ES-I3 (cell line): ENCODE data around the gene ATRX.
"Not testable (repeated sequence)": the region's sequence is repeated elsewhere in the genome, so short reads cannot be mapped to it uniquely, and the experiment has no call there.

Experiments used
- H3K36me3 ChIP-seq: 2 replicates; pipeline ENCODE4 v1.6.1; 2013; ENCODE audit warnings: mild to moderate bottlenecking, low read length, control low read depth, moderate library complexity; ENCODE audit not compliant: insufficient read depth
- H3K4me1 ChIP-seq: 2 replicates; pipeline ENCODE4 v1.6.1; 2013; ENCODE audit warnings: mild to moderate bottlenecking, control low read depth, low read length; ENCODE audit not compliant: insufficient read depth
- H3K9ac ChIP-seq: 2 replicates; pipeline ENCODE4 v1.6.1; 2013; ENCODE audit warnings: low read depth, mild to moderate bottlenecking, low read length, moderate library complexity
- H3K9me3 ChIP-seq: 2 replicates; pipeline ENCODE4 v1.6.1; 2013; ENCODE audit warnings: mild to moderate bottlenecking, low read length, moderate library complexity; ENCODE audit not compliant: control insufficient read depth, insufficient read depth

ATRX gene

DNA sequence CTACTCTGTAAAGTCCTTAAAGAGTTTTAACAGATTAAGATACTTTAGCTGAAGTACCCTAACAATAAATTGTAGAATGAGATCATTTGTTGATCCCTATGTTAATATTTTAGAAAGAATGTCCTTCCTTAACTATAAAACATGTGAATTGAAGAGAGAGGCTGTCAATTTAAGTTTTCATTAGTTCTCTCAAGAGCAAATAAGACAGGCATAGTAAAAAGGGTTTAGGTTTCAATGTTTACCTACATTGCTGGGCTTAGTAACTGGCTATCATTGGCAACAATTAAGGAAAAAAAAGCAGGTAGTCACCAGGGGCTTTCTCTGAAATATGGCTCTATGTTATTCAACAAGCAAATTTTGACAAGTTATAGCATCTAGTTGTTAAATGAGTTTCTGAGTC is 91.5 kb downstream of the ATRX start:
- no peaks in the 10 kb centered on the region for H3K9me3 ChIP-seq
- no peaks in the 10 kb centered on the region for H3K36me3 ChIP-seq
- no peak overlapping the region for H3K9ac ChIP-seq
- H3K4me1 ChIP-seq, result no peaks in the 10 kb centered on the region

DNA sequence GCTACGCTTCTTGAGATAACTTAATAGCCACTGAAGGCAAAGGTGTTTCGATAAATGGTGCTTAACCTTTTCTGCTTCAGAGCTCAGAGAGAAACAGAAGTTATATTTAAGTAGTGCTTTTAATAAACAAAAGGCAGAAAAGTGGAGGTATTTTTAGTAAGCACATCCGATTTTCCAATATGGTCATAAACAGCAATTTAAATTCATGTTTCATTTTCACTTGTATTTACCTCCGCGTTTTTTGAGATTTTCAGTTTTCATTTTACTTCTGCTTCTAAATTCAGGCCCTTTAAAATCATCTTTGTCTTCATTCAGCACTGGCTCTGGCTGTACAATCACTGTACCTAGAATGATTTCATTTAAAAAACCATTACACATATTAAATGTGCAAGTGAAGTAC is 92.4 kb downstream of the ATRX start:
- no peaks in the 10 kb centered on the region for H3K36me3 ChIP-seq
- H3K9me3 ChIP-seq, result no peaks in the 10 kb centered on the region
- no peak overlapping the region for H3K9ac ChIP-seq
- no peaks in the 10 kb centered on the region for H3K4me1 ChIP-seq

DNA sequence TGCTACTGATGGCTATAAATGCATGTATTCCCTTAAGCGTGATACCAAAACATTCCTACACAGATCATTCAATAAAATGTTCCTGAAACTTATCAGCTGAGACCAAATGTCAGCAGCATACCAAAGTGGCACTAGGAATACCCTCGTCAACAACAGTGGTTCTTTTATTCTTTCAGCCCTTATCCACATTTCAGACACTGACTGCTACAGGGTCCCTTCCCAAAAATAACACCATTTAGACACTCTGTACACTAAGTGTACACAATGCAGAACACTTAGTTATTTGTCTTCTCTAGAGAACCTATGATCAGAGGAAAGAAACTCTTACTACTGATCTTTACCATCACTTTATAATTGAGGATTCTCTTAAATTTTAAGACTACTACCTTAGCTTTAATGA is 94.1 kb downstream of the ATRX start:
- Histone ChIP-seq H3K4me1 (no peaks in the 10 kb centered on the region), H3K9ac (no peak overlapping the region), H3K36me3 (no peaks in the 10 kb centered on the region), H3K9me3 (no peaks in the 10 kb centered on the region)

DNA sequence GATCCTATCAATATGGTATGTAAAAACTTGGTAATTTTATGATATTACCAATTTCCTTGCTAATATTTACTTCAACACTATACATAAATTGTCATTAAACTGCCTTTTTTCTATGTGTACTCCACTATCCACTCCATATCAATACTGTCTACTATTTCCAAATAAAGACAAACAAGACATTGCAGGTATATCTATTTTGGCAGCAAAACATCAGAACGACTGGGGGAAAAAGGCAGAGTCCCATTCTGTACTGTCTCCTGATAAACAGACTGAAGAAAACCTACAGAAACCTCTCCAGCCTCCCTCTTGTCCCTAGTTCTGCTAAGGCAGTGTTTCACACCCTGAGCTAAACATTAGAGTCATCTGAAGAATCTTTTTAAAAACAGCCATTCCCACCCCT is 96.6 kb downstream of the ATRX start:
- Histone ChIP-seq H3K9me3 (no peaks in the 10 kb centered on the region), H3K4me1 (no peaks in the 10 kb centered on the region), H3K36me3 (no peaks in the 10 kb centered on the region), H3K9ac (no peak overlapping the region)

DNA sequence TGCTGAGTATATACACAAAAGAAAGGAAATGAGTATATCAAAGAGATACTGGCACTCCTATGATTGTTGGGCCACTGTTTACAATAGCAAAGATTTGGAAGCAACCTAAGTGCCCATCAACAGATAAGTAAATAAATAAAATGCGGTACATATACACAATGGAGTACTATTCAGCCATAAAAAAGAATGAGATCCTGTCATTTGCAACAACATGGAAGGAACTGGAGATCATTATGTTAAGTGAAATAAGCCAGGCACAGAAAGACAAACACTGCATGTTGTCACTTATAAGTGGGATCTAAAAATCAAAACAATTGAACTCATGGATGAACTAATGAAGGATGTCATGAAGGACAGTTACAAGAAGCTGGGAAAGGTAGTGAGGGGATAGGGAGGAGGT is 100.3 kb downstream of the ATRX start:
- not testable (repeated sequence) for H3K4me1 ChIP-seq, H3K36me3 ChIP-seq

DNA sequence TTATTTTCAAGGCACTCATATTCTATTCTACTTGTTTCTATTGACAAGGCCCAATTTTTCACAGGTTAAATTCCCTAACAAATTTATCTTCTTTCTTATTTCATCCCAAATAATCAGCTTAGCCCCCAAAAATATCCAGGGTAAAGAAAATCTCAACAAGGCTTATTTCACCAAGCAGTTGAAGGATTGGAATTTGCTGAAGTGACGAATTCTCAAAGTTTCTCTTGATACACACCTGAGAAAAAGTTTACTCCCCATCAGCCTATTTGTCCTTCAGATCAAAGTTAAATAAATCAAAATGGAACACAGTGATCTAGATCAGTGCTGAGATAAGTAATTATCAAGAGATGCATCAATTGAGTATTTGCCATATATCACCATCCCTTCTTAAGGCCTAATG is 106.9 kb downstream of the ATRX start:
- Histone ChIP-seq H3K9ac (no peak overlapping the region), H3K4me1 (no peaks in the 10 kb centered on the region), H3K36me3 (no peaks in the 10 kb centered on the region), H3K9me3 (no peaks in the 10 kb centered on the region)

More for the DNA sequence above, 100.3 kb downstream of the ATRX start:
- not testable (repeated sequence) for H3K9ac ChIP-seq, H3K9me3 ChIP-seq

DNA sequence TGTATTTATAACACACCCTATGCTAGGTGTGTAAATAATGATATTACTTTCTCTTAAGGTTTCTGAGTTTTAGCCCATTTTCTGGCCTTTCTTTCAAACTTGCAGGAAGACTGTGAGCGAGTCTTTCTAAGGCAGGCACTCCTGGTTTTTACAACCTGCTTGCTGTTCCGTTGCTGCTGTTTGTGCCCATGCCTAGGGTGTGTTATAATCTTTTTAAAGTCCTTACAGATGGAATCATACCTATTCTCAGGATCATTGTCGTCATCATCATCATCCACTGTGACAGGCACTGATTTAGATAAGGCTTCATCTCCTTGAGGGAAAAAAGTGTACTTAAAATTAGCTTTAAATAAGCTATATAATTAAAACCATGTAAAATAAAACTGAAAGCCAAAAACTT is 110.0 kb downstream of the ATRX start:
- Histone ChIP-seq H3K36me3 (no peaks in the 10 kb centered on the region), H3K9ac (no peak overlapping the region), H3K4me1 (no peaks in the 10 kb centered on the region), H3K9me3 (no peaks in the 10 kb centered on the region)

DNA sequence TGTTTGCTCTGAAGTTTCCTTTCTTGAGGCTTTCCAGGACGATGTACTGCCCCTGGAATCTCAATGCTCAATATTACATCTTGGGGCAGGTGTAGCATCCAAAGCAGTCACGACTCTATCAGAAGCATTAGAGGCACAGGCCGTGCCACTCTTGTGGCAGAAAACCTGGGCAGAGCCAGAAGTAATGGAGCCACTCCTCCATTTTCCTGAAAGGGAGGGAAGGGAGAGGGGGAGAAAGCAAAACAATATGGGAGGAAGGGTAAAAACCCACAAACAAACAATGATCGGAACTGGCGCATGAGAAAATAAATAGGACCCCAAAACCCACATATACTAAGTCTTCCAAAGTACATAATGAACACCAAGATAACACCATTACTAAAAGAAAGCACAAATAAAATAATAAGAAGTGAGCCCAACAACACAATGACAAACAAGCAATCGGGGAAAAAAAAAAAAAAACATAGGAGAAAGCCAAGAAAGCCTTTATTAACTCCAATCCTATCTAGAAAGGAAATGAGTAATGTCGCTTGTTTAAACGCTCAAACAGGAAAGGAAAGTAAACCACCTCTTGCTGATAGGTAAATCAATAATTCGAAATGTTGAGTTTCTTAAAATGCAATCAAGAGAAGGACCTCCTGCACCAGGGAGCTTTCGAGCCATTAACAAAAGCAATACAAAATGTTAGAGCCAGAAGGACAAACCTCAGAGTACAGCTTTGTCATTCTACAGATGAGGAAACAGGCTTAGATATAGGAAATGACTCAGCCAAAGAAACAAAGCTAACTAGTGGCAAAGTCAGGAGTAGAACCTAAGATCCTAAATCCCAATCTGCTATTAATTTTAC is 117.4 kb downstream of the ATRX start:
- Histone ChIP-seq H3K9me3 (no peaks in the 10 kb centered on the region), H3K4me1 (peaks cover 5% of the 10 kb centered on the region; the same call in 1 of the 2 replicates)

DNA sequence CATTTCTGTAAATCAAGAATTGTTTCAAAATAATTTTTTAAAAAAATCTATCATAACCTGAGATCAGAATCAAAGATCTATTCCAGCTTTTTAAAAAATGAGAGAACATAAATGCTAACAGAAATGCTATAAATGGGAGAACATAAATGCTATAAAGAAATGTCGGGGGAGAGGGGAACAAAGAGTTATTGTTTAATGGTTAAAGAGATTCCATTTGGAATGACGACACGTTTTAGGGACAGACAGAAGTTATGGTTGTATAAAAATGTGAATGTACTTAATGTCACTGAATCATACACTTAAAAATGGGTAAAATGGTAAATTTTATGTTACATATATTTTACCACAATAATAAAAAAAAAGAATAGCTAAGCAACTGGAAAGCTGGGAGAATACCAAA is 127.1 kb downstream of the ATRX start:
- H3K4me1 ChIP-seq, result no peaks in the 10 kb centered on the region
- no peaks in the 10 kb centered on the region for H3K9me3 ChIP-seq
- H3K9ac ChIP-seq, result no peak overlapping the region
- H3K36me3 ChIP-seq, result no peaks in the 10 kb centered on the region; the same call in 1 of the 2 replicates

More for the DNA sequence above, 117.4 kb downstream of the ATRX start:
- no peaks in the 10 kb centered on the region for H3K36me3 ChIP-seq
- no peak overlapping the region for H3K9ac ChIP-seq

DNA sequence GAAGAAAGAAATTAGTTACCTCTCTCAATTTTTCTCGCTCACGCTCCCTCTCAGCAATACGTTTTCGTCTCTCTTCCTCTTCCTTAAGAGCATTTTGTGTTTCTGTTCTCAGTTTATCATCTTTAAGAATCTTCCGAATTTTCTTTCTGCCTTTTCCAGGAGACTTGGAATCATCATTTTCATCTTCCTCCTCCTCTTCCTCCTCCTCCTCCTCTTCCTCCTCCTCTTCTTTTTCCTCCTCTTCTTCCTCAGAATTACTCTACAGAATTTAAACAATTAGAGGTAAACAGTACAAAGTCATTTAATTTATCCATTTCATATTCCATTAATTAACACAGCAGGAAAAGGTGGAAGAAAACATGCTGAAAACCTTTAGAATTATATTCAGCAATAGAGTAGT is 133.9 kb downstream of the ATRX start:
- Histone ChIP-seq H3K4me1 (no peaks in the 10 kb centered on the region), H3K36me3 (peaks cover 5% of the 10 kb centered on the region; the same call in 1 of the 2 replicates), H3K9ac (no peak overlapping the region), H3K9me3 (no peaks in the 10 kb centered on the region)

DNA sequence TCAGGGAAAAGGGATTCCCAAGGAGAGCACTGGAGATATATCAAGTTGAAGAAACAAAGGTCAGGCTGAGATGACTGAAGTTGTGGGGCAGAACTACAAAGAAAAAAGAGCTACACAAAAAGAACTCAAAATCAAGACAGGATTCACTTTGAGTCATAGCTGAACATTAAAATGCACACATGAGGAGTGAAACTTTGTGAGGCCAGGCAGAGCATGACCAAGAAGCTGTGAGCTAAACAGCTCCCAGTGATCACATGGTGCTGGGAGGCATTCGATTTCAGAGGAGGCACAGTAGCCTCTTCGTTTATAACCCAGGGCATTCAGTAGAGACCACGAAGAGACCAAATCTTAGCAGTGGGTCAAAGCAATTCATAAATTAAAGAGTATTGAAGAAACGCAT is 145.3 kb downstream of the ATRX start:
- no peaks in the 10 kb centered on the region for H3K4me1 ChIP-seq
- H3K9me3 ChIP-seq, result no peaks in the 10 kb centered on the region
- no peak overlapping the region for H3K9ac ChIP-seq
- H3K36me3 ChIP-seq, result no peaks in the 10 kb centered on the region; the same call in none of the 2 replicates

DNA sequence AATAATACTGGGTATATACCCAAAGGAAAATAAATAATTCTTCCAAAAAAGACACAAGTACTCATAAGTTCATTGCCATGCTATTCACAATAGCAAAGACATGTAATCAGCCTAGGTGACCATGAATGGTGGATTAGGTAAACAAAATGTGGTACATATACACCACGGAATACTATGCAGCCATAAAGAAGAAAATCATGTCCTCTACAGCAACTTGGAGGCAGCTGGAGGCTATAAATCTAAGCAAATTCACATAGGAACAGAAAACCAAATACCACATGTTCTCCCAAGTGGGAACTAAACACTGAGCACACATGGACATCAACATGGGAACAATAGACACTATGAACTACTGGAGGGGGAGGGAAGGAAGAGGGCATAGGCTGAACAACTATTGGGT is 146.2 kb downstream of the ATRX start:
- no peak overlapping the region for H3K9ac ChIP-seq
- no peaks in the 10 kb centered on the region for H3K9me3 ChIP-seq
- H3K4me1 ChIP-seq, result no peaks in the 10 kb centered on the region
- no peaks in the 10 kb centered on the region; the same call in none of the 2 replicates for H3K36me3 ChIP-seq

DNA sequence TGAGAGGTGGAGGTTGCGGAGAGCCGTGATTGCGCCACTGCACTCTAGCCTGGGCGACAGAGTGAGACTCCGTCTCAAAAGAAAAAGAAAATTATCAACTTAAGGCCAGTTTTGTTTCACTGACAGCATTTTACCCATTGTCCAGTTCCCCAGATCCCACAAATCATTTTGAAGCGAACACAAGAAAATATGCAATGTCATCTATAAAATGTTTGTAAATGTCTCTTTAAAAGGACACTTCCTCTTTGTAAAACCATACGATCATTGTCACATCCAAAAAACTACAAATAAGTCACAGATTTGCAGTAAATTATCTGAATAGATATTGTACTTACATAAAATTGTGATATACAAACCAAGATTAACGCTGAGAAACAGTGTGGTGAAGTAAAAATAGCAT is 147.6 kb downstream of the ATRX start:
- Histone ChIP-seq H3K36me3 (no peaks in the 10 kb centered on the region; the same call in none of the 2 replicates), H3K9me3 (no peaks in the 10 kb centered on the region), H3K9ac (no peak overlapping the region), H3K4me1 (no peaks in the 10 kb centered on the region)

DNA sequence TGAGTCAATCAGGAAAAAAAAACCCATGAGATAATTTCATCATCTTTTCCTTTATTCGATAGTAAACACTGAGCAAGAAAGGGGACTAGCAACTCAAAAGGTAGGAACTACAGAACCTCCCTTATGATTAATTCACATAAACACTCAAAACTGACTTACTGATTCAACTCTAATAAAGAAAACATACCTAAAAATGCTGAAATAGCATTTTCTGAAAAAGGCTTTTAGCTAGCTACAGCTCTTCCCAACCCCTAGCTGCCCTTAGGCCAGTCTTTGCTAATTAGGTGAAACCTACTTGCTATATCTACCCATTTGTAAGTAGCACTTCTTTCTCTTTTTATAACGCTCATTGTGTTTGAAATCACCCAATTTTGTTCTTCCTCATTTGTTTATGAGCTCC is 150.6 kb downstream of the ATRX start:
- Histone ChIP-seq H3K9ac (no peak overlapping the region), H3K4me1 (no peaks in the 10 kb centered on the region), H3K36me3 (no peaks in the 10 kb centered on the region; the same call in 1 of the 2 replicates), H3K9me3 (no peaks in the 10 kb centered on the region)

DNA sequence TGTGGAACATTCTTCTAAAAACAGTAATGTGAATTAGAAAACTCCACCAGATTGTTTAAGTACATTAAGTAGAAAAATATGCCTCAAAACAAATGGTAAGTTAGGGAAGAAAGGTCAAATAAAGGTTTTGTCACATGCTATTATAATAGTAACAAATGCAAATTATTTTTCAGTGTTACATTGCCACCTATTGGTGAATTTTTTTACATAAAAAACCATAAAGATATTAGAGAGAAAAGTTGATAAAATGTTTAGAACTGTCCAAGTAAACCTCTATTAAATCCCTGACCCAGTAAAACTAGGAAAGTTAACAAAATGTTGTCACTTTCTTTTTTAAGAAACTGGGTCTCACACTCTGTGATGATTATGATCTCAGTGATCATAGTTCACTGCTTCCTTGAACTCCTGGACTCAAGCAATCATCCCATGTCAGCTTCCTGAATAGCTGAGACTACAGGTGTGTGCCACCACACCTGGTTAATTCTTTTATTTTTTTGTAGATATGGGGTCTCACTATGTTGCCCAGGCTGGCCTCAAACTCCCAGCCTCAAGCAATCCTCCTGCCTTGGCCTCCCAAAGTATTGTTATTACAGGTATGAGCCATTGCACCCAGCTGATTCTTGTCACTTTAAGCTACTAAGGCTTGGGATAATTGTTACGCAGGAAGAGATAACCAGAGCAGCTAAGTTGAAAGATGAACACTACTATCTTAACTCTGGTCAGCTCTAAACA is 157.6 kb downstream of the ATRX start:
- H3K9ac ChIP-seq, result no peak overlapping the region
- H3K4me1 ChIP-seq, result no peaks in the 10 kb centered on the region
- H3K36me3 ChIP-seq, result no peaks in the 10 kb centered on the region
- no peaks in the 10 kb centered on the region for H3K9me3 ChIP-seq
